DOHH2 (cell line): Measurements from ENCODE around the gene VPS9D1.

Experiments used
- H3F3A ChIP-seq: fragments of 200-600 bp; sonication (generic), shearing (Covaris generic); 2 replicates; pipeline ENCODE4 v1.6.0; 2016; ENCODE audit warnings: antibody characterized with exemption, mild to moderate bottlenecking; ENCODE audit not compliant: control insufficient read depth, insufficient read depth
- H3K27ac ChIP-seq: fragments of 200-600 bp; sonication (generic); 2 replicates; pipeline ENCODE4 v1.5.1; 2014; ENCODE audit warnings: low read depth, mild to moderate bottlenecking, low read length, moderate library complexity
- H3K27me3 ChIP-seq: fragments of 200-600 bp; sonication (generic); 2 replicates; pipeline ENCODE4 v1.6.1; 2014; ENCODE audit warnings: mild to moderate bottlenecking, low read length, mixed read lengths; ENCODE audit not compliant: control insufficient read depth
- H3K36me3 ChIP-seq: fragments of 200-600 bp; sonication (generic); 2 replicates; pipeline ENCODE4 v1.6.1; 2014; ENCODE audit warnings: mild to moderate bottlenecking, low read length, moderate library complexity, mixed read lengths; ENCODE audit not compliant: control insufficient read depth
- H3K4me1 ChIP-seq: fragments of 200-600 bp; sonication (generic); 2 replicates; pipeline ENCODE4 v1.6.1; 2014; ENCODE audit warnings: mild to moderate bottlenecking, low read length, mixed read lengths; ENCODE audit not compliant: control insufficient read depth
- H3K4me2 ChIP-seq: fragments of 200-600 bp; sonication (generic); 2 replicates; pipeline ENCODE4 v1.6.0; 2014; ENCODE audit warnings: mild to moderate bottlenecking, low read length, moderate library complexity
- H3K4me3 ChIP-seq: fragments of 200-600 bp; sonication (generic); 2 replicates; pipeline ENCODE4 v1.5.1; 2014; ENCODE audit warnings: mild to moderate bottlenecking, low read length, mixed read lengths
- H3K79me2 ChIP-seq: fragments of 200-600 bp; sonication (generic); 2 replicates; pipeline ENCODE4 v1.6.1; 2014; ENCODE audit warnings: mild to moderate bottlenecking, low read length, mixed read lengths; ENCODE audit not compliant: control insufficient read depth
- H3K9me2 ChIP-seq: fragments of 200-600 bp; sonication (generic); replicated peaks from 2 replicates; pipeline ENCODE4 v1.6.1; 2014; ENCODE audit warnings: mild to moderate bottlenecking, low read length, mixed read lengths; ENCODE audit not compliant: control insufficient read depth
- H3K9me3 ChIP-seq: fragments of 200-600 bp; sonication (generic); 2 replicates; pipeline ENCODE4 v1.6.1; 2014; ENCODE audit warnings: antibody characterized with exemption, low read length, mixed read lengths; ENCODE audit not compliant: control insufficient read depth, insufficient read depth
- H4K20me1 ChIP-seq: fragments of 200-600 bp; sonication (generic); 2 replicates; pipeline ENCODE4 v1.6.0; 2014; ENCODE audit warnings: low read depth, mild to moderate bottlenecking, antibody characterized with exemption, low read length, moderate library complexity; ENCODE audit not compliant: control insufficient read depth, insufficient read depth
- CTCF ChIP-seq: fragments of 200-600 bp; sonication (generic); IDR thresholded peaks from one replicate; pipeline ENCODE4 v1.5.1; 2014; ENCODE audit warnings: antibody characterized with exemption, mild to moderate bottlenecking, low read depth, low read length; ENCODE audit not compliant: poor library complexity, severe bottlenecking
- EZH2phosphoT487 ChIP-seq: fragments of 200-600 bp; sonication (generic); IDR thresholded peaks from 2 replicates; pipeline ENCODE4 v1.6.1; 2017; ENCODE audit warnings: borderline replicate concordance, mild to moderate bottlenecking, antibody characterized with exemption, low read length, moderate library complexity, mixed read lengths

The VPS9D1 gene, protein sequence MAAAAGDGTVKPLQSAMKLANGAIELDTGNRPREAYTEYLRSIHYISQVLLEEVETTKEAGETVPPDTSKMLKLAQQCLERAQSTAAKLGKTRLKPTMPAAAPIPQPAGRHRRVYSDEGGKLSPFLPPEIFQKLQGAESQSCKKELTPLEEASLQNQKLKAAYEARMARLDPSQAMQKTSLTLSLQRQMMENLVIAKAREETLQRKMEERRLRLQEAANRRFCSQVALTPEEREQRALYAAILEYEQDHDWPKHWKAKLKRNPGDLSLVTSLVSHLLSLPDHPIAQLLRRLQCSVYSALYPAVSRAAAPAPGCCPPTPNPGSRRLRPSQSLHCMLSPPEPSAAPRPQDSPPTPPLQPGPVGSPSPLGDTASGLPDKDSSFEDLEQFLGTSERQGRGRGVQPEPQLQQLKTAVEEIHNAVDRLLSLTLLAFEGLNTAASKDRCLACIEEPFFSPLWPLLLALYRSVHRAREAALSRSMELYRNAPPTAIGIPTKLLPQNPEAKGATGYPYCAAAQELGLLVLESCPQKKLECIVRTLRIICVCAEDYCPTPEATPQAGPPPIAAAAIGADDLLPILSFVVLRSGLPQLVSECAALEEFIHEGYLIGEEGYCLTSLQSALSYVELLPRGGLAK

DNA sequence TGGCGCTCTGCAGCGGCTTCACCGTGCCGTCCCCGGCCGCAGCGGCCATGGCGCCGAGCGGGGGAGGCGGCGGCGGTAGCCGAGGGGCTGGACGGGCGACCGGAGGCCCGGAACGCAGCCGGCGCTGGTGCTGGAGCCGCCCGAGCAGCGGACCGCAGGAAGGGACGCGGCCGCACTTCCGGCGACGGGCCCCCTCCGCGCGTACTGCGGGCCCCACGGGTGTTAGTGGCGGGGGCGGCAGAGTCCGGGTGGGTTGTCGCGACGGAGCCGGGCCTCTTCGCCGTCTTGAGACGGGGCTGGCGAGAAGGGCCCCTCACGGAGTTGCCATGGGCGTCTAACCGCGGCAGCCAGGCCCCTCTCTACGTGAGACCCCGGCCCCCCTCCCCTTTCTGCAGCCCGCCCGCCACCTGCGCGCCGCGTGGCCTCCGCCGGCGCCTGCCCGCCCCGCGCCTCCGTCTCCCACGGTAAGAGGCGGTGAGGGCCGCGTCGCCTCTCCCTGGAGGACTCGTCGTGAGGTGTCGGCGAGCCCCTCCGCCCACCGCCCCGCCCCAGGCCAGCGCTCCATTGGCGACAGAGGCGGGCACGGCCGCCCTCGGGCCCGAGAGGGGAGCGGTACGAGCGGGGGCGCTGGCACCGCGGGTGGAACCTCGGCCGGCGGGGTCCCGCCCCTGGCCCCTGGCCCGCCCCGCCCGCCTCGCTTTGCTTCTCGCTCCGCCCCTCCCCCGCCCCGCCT lies at the start of gene VPS9D1, which contains the start of gene ZNF276:
VPS9D1 (minus strand) TSS at position 86 of the 733 bp plus-strand sequence; CDS start at position 49, 37 bp downstream.
ZNF276 (plus strand) TSS at position 725 of the 733 bp plus-strand sequence. CDS start 104 bp downstream, outside the sequence.
- peak within 1 kb of the TSS; percentile 83 for H3K4me3 ChIP-seq
- peaks cover 17% of the 10 kb centered on the region for H3K4me1 ChIP-seq
- H3K36me3 ChIP-seq = peaks cover 30% of the 10 kb centered on the region
- H3K9me2 ChIP-seq = no peaks in the 10 kb centered on the region
- peak within 1 kb of the TSS; percentile 91 for H3K4me2 ChIP-seq
- H3F3A ChIP-seq = peaks cover 10% of the 10 kb centered on the region
- H4K20me1 ChIP-seq = peaks cover 16% of the 10 kb centered on the region
- H3K27ac ChIP-seq = peak within 1 kb of the TSS; percentile 29
- TF ChIP-seq CTCF (no peak), EZH2phosphoT487 (no peak)
- no peaks in the 10 kb centered on the region for H3K9me3 ChIP-seq
- peaks cover 14% of the 10 kb centered on the region for H3K79me2 ChIP-seq
- peaks cover 7% of the 10 kb centered on the region for H3K27me3 ChIP-seq

DNA sequence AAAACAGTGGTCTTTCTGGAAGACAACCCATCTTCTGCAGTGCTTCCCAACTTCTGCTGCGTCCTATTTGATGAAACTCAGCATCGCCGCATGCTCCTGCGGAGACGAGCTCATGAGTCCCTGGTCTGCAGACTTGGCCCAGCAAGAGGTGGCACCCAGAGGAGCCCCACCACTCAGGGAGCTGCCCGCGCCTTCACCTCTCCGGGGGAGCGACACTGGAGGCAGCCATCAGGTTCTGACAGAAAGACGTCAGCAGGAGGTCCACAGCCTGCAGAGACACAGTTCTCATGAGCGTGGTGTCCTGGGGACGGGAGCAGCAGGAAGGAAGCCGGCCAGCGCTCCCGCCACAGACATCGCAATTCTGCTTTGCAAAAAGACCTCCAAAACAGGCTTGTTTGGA lies 49.7 kb upstream of the VPS9D1 start:
- 0 out of 2 replicates have a peak, but pooled peaks cover 3% of the 10 kb centered on the region for H3F3A ChIP-seq
- H3K36me3 ChIP-seq = peaks cover 95% of the 10 kb centered on the region
- no peak for TF ChIP-seq CTCF
- no peak for TF ChIP-seq EZH2phosphoT487
- no peaks in the 10 kb centered on the region for H3K27me3 ChIP-seq
- H3K79me2 ChIP-seq = peaks cover 17% of the 10 kb centered on the region
- peaks cover 21% of the 10 kb centered on the region for H3K4me1 ChIP-seq
- H3K9me2 ChIP-seq = no peaks in the 10 kb centered on the region
- H3K27ac ChIP-seq = no peak overlapping the region
- no peak overlapping the region for H3K4me2 ChIP-seq
- H4K20me1 ChIP-seq = no peaks in the 10 kb centered on the region
- no peak overlapping the region for H3K4me3 ChIP-seq
- H3K9me3 ChIP-seq = no peaks in the 10 kb centered on the region

DNA sequence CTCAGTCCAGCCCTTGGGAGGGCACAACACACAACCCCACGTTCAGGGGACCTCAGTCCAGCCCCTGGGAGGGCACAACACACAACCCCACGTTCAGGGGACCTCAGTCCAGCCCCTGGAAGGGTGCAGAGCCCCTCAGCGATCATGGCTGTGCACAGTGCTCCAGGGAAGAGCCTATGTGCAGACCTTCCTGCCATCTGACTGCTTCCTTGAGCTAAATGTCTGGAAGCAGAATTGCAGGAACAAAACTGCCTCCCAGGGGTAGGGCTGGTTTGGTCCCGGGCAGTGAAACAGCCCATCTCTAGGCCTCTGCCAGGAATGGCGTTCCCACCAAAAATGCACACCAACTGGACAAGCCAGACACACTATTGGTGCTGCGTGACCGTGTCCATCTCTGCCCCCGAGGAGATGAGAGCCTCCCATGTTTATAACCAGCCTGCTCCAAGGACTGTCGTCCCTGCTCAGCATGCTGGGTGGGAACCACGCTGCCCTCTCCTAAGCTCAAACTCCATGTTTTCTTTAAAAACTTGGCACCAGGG lies 44.7 kb upstream of the VPS9D1 start:
- H4K20me1 ChIP-seq = peaks cover 6% of the 10 kb centered on the region; the same call in 1 of the 2 replicates
- no peaks in the 10 kb centered on the region for H3K27me3 ChIP-seq
- peaks cover 35% of the 10 kb centered on the region for H3K4me1 ChIP-seq
- H3K9me2 ChIP-seq = no peaks in the 10 kb centered on the region
- no peak for TF ChIP-seq EZH2phosphoT487
- no peak for TF ChIP-seq CTCF
- peaks cover 41% of the 10 kb centered on the region for H3K79me2 ChIP-seq
- no peaks in the 10 kb centered on the region for H3K9me3 ChIP-seq
- peaks cover 4% of the 10 kb centered on the region; the same call in 1 of the 2 replicates for H3F3A ChIP-seq
- H3K4me2 ChIP-seq = peak overlapping the region; percentile 59
- H3K27ac ChIP-seq = peak overlapping the region; percentile 71
- peaks cover 95% of the 10 kb centered on the region for H3K36me3 ChIP-seq
- peak overlapping the region; percentile 47; the same call in 1 of the 2 replicates for H3K4me3 ChIP-seq
